SK-N-MC (cell line): ENCODE results near the gene LMF1.
A peak's percentile ranks its signal among the peaks of the same experiment; 100 is the strongest.

Source experiments
- DNase-seq: peaks from one replicate; pipeline ENCODE4 v3.0.0-alpha.2; 2011; ENCODE audit warnings: low read depth, low spot score
- H3K27ac ChIP-seq: fragments of 200-600 bp; sonication (generic); 2 replicates; pipeline ENCODE4 v1.5.1; 2016; ENCODE audit warnings: mixed run types
- H3K36me3 ChIP-seq: fragments of 200-600 bp; sonication (generic); 2 replicates; pipeline ENCODE4 v1.6.1; 2017; ENCODE audit warnings: antibody characterized with exemption, low read length, mixed read lengths; ENCODE audit not compliant: insufficient read depth
- H3K4me3 ChIP-seq: fragments of 200-600 bp; sonication (generic); 2 replicates; pipeline ENCODE4 v1.5.1; 2016
- H3K9ac ChIP-seq: fragments of 200-600 bp; sonication (generic); 2 replicates; pipeline ENCODE4 v1.8.0; 2017; ENCODE audit warnings: mixed run types, mixed read lengths; ENCODE audit not compliant: insufficient read length
- H3K9me3 ChIP-seq: fragments of 200-600 bp; sonication (generic); 2 replicates; pipeline ENCODE4 v1.6.1; 2017; ENCODE audit warnings: low read depth, mild to moderate bottlenecking, antibody characterized with exemption, low read length, moderate library complexity, mixed read lengths
- EZH2 ChIP-seq: fragments of 200-600 bp; sonication (generic); IDR thresholded peaks from one replicate; pipeline ENCODE4 v1.6.1; 2017; ENCODE audit warnings: antibody characterized with exemption
- FOXP2 ChIP-seq: optimal IDR thresholded peaks from 2 replicates; pipeline ENCODE3; 2011; ENCODE audit warnings: mild to moderate bottlenecking, moderate library complexity; ENCODE audit not compliant: insufficient read depth; ENCODE audit errors: extremely low read length, control extremely low read depth
- POLR2AphosphoS5 ChIP-seq: IDR thresholded peaks from 2 replicates; pipeline ENCODE4 v1.6.1; 2012; ENCODE audit warnings: mild to moderate bottlenecking, low read depth, low read length, borderline replicate concordance

LMF1 gene

DNA sequence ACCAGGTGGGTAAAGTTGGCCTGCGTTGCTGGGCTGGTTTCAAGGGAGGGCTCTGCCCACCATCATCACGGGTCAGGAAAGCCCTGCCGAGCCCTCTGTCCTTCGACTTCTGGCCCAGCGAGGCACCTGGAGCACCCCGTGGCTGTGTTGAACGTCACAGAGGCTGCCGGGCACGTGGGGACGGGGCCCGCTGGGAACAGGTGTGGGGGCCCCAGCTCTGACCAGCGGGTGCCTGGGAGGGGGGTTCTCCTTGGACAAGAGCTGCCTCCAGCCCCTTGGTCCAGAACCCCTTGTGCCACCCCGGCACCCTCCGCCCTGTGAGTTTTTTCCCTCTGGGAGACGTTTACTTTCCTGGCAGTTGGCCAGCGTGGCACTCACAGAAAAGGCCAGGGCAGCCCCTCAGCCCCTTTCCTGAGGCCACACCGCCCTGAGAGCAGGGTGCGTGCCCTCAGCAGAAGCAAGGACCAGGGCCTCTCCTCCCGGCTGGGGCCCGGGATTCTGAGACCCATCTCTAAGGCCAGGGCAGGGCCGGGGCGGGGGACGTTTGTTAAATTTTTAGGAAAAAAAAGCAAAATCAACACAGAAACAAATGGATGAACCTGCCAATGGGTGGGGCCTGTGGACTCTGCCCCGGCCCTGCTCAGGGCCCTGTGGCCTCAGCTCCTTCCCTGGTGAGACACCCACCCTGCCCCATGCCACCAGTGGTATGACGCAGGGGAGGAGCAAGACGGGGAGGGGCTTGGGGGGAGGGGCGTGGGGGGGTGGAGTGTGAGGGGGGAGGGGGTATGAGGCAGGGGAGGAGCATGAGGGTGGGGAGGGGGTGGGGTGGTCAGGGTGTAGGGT lies 139.0 kb downstream of the LMF1 start:
- TF ChIP-seq FOXP2 (no peak), EZH2 (no peak), POLR2AphosphoS5 (no peak)
- H3K27ac ChIP-seq, result no peak overlapping the region
- H3K36me3 ChIP-seq, result no peaks in the 10 kb centered on the region
- no peak for DNase-seq
- no peak overlapping the region for H3K9ac ChIP-seq
- no peak overlapping the region for H3K4me3 ChIP-seq
- no peaks in the 10 kb centered on the region for H3K9me3 ChIP-seq

DNA sequence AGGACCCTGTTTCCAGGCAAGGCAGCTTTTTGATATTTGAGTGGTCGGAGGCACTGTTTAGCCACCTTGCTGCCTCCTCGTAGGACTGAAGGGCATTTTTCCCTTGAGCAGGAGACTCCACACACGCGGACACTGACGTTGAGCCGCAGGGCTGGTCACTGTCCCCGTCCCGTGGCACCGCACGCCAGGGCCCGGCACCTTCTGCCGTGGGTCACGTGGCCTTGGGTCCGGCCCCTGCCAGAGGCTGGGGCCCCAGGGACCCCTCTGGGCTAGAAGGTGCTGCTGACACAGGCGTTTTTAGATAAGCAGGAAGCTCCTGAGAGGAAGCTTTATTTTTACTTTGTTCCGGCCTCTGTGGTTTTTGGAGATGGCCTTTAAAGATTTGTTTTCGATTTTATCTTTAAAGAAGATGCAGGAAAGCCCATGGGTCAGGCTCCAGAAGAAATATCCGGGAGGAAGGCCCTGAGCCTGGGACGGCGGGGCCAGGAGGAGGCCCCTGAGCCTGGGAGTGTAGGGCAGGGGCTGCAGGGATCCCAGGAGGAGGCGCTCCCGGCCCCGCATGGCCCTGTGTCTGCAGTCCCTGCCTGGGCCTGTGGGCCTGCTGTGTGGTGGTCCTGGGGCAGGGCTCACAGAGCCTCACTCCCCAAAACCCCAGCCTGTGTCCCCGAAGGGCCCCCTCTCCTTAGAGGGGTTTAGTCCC lies 139.8 kb downstream of the LMF1 start:
- Histone ChIP-seq H3K36me3 (no peaks in the 10 kb centered on the region), H3K9ac (no peak overlapping the region), H3K9me3 (no peaks in the 10 kb centered on the region), H3K27ac (no peak overlapping the region), H3K4me3 (no peak overlapping the region)
- no peak for TF ChIP-seq POLR2AphosphoS5
- TF ChIP-seq FOXP2, result no peak
- TF ChIP-seq EZH2, result no peak
- no peak for DNase-seq

DNA sequence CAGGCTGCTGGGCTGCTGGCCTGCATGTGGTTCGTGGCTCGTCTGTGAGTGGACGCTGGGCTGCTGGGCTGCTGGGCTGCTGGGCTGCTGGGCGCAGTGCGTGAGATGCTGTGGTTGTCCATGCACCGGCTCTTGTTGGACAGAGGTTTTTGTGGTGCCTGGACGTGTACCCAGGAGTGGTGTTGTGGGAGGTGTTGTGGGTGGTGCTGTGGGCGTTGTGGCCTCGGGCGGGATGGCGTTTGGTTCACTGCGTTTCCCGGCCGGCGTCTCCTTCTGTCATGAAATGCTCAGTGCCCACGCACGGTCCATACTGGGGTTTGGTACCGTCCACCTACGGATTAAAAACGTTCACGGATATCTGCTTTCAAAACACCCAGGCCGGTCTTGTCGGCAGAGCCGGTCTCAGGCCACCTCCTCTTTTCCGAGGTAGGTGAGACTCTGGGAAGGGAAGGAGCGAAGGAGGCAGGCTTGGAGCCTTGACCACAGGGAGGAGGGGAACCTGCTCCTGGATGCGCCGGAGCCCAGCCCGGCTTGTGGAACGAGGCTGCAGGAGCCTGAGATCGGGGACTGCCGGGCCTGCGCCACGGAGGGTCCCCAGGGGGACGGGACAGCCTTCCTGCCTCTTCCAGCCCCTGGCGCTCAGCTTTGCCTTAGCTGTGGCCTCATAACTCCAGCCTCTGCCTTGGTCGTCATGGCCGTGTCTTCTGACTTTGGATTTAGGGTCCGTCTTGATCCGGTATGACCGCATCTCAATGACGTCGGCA lies 140.5 kb downstream of the LMF1 start:
- no peaks in the 10 kb centered on the region for H3K9me3 ChIP-seq
- H3K36me3 ChIP-seq, result no peaks in the 10 kb centered on the region
- DNase-seq, result no peak

GRCh38 chr16:828891-829290 lies 141.9 kb downstream of the LMF1 start:
- DNase-seq, result no peak
- Histone ChIP-seq H3K9ac (no peak overlapping the region), H3K36me3 (no peaks in the 10 kb centered on the region), H3K27ac (no peak overlapping the region), H3K4me3 (no peak overlapping the region), H3K9me3 (no peaks in the 10 kb centered on the region)
- TF ChIP-seq FOXP2 (no peak), POLR2AphosphoS5 (no peak)

More for the DNA sequence above, 140.5 kb downstream of the LMF1 start:
- H3K9ac ChIP-seq, result no peak overlapping the region
- TF ChIP-seq POLR2AphosphoS5, result no peak
- TF ChIP-seq EZH2, result no peak
- TF ChIP-seq FOXP2, result no peak
- no peak overlapping the region for H3K27ac ChIP-seq
- no peak overlapping the region for H3K4me3 ChIP-seq

GRCh38 chr16:827513-827912 lies 143.3 kb downstream of the LMF1 start:
- TF ChIP-seq FOXP2 (no peak), EZH2 (no peak), POLR2AphosphoS5 (no peak)
- Histone ChIP-seq H3K36me3 (no peaks in the 10 kb centered on the region), H3K4me3 (no peak overlapping the region), H3K9me3 (no peaks in the 10 kb centered on the region), H3K9ac (no peak overlapping the region), H3K27ac (no peak overlapping the region)
- no peak for DNase-seq

DNA sequence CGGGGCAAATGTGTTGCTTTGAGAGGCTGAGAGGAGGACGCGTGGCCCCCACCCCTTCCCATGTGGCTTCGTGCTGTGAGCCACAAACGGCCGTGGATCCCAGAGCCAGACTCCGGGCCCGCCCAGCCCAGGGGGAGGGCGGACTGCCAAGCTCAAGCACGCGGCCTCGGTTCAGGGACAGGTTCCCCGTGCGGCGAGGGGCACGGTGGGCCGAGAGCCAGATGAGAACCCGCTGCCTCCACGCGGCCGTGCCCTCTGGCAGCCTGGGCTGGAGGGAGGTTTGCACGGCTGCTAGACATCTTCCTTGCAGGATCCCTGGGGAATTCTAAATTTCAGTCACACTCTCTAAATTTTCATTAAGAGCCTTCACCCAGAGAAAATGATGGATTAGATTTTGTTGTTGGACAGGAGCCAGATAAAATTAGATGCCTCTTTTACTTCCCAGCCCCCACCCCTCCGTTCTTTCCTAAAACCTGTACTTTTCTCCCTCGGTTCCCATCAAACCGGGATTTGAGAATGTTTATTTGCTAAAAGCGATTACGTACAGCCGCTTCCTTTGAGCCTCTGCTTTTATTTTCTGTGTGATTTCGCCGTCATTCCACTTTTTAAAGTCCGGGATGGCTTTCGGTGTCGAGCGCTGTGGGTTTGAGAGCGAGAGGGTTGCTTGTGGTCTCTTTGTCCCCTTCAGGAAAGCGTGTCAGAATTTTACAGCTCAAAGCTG lies 145.3 kb downstream of the LMF1 start:
- Histone ChIP-seq H3K27ac (peak overlapping the region; percentile 75), H3K36me3 (no peaks in the 10 kb centered on the region), H3K9ac (peak overlapping the region; percentile 23), H3K9me3 (no peaks in the 10 kb centered on the region), H3K4me3 (peak overlapping the region; percentile 19)
- DNase-seq, result no peak
- TF ChIP-seq EZH2 (no peak), FOXP2 (no peak), POLR2AphosphoS5 (no peak)

GRCh38 chr16:824601-825000 lies 146.2 kb downstream of the LMF1 start:
- Histone ChIP-seq H3K36me3 (no peaks in the 10 kb centered on the region), H3K4me3 (no peak overlapping the region; the same call in 1 of the 2 replicates), H3K27ac (no peak overlapping the region), H3K9ac (no peak overlapping the region), H3K9me3 (no peaks in the 10 kb centered on the region)
- no peak for TF ChIP-seq FOXP2
- TF ChIP-seq POLR2AphosphoS5, result no peak
- no peak for TF ChIP-seq EZH2
- no peak for DNase-seq
